HG02943 (cell line): ENCODE data around the gene SRGAP1.
"Not testable (repeated sequence)": the region's sequence is repeated elsewhere in the genome, so short reads cannot be mapped to it uniquely, and the experiment has no call there.

ENCODE experiments used
- ATAC-seq: cut with Tn5 transposase; IDR thresholded peaks from one replicate; pipeline ENCODE4 v1.9.1; 2021; ENCODE audit warnings: mild to moderate bottlenecking, low read depth, moderate library complexity; ENCODE audit not compliant: unreplicated experiment

SRGAP1 gene

DNA sequence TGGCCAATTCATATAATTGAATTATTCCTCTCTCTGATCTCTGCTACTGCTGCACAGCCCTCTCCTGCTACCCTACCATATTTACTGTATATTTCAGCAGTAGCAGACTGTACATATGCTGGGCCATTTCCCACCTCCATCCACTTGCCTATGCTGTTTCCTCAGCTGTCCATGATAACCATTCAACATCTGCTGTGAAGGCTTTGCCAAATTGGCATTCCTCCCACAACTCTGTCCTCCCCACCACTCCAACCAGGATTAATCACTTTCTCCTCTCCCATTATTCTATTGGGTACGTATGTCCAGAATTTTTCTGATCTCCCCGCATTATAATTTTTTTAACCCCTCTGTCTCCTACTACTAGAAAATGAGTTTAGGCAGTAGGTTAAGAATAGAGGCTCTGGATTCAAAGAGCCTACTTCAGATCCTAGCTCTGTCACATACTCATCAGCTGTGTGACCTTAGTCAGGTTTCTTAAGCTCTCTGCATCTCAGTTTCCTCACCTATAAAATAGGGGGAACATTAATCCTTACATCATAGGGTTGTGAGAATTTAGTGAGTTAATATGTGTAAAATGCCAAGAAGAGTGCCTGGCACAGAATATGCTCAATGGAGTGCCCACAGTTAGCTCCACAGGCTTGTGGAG, 254.3 kb downstream of the SRGAP1 start:
- no peak for ATAC-seq

- ATAC-seq: no peak
Measured at GRCh38 chr12:64099397-64099796, 254.9 kb downstream of the SRGAP1 start.

DNA sequence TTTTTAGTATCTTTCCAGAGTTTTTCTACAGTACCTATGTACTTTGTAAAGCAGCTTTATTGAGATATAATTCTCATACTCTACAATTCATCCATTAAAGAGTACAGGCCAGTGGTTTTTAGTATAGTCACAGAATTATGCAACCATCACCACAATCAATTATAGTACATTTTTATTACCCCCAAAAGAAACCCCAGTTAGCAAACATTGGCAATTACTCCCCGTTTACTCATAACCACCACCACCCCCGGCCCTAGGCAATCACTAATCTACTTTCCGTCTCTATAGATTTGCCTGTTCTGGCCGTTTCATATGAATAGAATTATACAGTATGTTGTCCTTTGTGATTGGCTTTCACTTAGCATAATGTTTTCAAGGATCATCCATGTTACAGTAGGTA, 257.8 kb downstream of the SRGAP1 start:
- no peak for ATAC-seq

GRCh38 chr12:64103825-64104740, 259.6 kb downstream of the SRGAP1 start:
- ATAC-seq: no peak

- ATAC-seq: no peak
Measured at GRCh38 chr12:64105026-64105425, 260.5 kb downstream of the SRGAP1 start.

- ATAC-seq: no peak
Measured at GRCh38 chr12:64107776-64108175, 263.3 kb downstream of the SRGAP1 start.

DNA sequence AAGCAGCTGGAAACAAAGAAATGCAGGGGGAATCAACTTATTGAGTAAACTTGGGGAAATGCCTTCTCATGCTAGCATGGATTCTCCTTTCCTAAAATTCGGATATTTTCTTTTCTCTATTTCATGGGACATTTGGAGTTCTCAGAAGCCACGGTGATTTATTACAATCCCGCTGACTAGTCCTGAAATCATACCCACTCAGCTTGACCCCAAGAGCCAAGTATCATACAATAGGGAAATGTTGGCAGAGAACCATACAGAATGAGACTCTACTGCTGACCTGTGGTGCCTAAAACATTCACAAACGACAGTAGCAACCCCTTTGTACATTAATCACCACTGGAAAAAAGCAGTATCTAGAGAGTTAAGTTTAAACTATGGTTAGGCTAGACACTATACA, 265.2 kb downstream of the SRGAP1 start:
- no peak for ATAC-seq

- no peak for ATAC-seq
Measured at GRCh38 chr12:64110864-64111263, 266.4 kb downstream of the SRGAP1 start.

DNA sequence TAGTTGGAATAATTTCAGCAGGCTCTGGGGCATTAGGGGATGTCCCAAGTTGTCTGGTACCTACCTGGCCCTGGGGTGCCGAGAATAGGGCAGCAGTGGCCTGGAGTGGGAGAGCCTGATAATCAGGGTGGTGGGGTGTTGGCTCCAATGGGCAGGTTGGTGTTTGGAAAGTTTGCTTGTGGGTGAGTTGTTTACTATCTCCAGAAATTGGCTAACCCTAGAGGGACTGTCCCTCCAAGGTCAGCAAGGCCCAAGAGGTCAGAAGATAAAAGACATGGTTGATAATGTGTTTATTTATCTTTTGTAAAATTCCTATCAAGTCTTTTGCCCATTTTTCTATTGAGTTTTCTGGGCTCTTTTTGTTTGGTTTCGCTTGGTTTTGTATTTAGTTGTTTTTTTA, 272.5 kb downstream of the SRGAP1 start:
- ATAC-seq: no peak

DNA sequence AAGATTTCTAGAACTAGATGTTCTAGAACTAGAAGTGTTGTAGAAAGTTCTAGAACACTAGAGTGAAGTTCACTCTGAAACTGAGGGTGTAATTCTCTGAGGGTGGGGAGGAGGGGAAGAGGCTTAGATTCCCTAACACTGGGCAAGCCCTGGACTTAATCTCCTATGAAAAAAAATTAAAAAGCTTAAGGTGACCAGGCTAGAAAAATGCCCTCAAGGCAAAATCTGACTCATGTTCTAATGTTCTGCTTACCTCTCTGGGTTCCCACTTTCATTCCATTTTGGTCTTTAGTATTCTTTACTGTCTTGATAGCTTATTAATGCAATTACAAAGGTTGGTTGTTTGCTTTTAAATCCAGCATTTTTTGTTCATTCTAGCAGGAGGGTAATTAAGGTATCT, 276.1 kb downstream of the SRGAP1 start:
- ATAC-seq: no peak

GRCh38 chr12:64121086-64121485, 276.6 kb downstream of the SRGAP1 start:
- not testable (repeated sequence) for ATAC-seq

- ATAC-seq: no peak
Measured at GRCh38 chr12:64122154-64122553, 277.7 kb downstream of the SRGAP1 start.

- ATAC-seq: no peak
Measured at GRCh38 chr12:64122995-64123394, 278.5 kb downstream of the SRGAP1 start.

DNA sequence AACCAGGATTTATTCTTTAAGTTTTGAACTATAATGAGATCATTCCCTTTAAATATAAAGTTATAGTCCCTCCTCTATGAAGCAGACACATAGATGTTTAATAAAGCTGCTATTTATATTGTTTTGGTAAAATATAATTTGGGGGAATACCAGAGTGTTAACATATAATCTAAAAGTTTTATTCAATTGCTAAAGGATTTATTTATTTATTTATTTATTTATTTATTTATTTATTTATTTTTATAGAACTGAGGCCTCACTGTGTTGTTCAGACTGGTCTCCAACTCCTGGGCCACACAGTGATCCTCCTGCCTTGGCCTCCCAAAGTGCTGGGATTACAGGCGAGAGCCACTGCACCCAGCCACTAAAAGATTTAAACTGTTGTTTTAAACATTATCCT, 278.9 kb downstream of the SRGAP1 start:
- no peak for ATAC-seq

GRCh38 chr12:64124511-64125197, 280.2 kb downstream of the SRGAP1 start:
- ATAC-seq: no peak

GRCh38 chr12:64125913-64126312, 281.4 kb downstream of the SRGAP1 start:
- ATAC-seq: no peak

- no peak for ATAC-seq
Measured at GRCh38 chr12:64127811-64128210, 283.3 kb downstream of the SRGAP1 start.

DNA sequence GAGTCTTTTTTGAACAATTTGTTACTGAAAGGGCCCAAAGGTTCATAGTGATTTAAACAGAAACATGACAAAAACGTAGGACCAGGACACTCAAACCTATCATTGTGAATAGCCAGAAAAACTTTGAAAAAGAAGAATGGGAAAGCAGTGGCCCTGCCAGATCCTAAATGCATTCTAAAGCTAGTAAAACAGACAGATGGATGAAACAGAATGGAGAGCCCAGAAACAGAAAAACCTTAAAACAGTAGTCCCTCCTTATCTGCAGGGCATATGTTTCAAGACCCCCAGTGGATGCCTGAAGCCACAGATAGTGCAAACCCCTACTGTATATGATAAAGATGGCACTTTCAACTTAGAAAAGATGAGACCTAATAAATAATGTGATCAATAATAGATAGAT, 283.9 kb downstream of the SRGAP1 start:
- ATAC-seq: no peak

DNA sequence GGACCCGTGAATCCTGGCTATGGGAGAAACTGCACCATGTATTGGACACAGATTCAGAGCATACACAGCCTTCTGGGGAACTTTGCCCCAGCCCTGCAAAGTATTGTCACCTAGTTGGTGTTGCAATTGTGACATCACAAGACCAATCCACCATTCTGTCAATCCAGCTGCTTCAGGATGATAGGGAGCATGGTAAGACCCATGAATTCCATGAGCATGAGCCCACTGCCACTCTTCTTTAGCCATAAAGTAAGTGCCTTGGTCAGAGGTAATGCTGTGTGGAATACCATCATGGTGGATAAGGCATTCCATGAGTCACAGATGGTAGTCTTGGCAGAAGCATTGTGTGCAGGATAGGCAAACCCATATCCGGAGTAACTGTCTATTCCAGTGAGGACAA, 286.0 kb downstream of the SRGAP1 start:
- ATAC-seq: not testable (repeated sequence)

DNA sequence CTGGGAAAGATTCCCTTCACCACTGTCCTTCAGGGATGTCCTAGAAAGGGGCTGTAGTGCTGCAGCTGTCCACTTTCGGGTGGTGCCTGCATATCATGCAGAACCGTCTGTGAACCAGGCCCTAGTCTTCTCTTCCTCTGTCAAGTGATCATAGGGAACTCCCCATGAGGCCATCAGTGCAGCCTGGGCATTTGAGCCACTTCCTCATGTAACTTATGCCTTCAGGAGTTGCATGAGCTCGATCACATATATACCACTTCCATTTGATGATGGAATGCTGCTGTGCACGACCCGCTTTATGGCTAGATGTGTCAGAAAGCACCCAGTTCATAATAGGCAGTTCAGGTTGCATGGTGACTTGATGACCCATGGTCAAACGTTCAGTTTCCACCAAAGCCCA, 287.0 kb downstream of the SRGAP1 start:
- not testable (repeated sequence) for ATAC-seq

GRCh38 chr12:64132672-64133071, 288.2 kb downstream of the SRGAP1 start:
- not testable (repeated sequence) for ATAC-seq
